ENCODE results near the gene PRPF19. TPM values are rescaled to one million over a fixed set of nuclear protein-coding genes. Genes with fewer than 3 reads are reported as not detected.

Gene PRPF19
- total RNA-seq, 2 donors from 2014 or later: 110 to 182 TPM

DNA sequence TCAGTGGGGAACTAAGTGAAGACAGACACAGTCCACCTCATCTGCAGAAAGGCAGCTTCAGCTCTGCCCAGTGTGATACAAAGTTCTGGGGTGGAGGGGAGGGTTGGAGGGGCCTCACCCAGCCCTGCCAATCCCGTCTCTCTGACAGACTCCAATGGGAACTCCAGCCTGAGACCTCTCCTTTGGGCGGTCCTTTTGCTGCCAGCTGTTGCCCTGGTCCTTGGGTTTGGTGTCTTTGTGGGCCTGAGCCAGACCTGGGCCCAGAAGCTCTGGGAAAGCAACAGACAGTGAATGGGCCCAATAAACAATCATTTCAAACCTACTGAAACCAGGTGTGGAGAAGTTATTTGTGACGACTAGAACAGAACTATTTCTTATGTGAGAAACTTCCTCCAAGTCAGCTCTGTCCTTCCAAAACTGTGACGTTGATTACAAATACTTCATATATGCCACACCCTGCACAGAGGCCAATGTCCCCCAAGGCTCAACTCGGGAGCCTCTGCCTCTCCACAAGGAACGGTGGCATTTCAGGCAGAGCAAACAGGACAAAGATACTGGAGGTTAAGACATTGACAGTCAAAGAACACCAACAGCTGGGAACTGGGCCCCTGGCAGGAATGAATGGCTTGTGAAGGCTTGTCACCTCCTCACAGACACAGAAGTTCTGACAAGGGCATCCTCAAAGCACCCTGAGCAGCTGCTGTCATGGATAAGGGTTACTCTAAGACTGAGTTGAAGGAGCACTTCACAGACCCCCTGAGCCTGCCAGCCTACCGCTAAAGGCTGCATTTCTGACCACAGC is 30.8 kb downstream of the PRPF19 start:
- no peak overlapping the region for H3K4me3 Mint-ChIP-seq
- no peaks in the 10 kb centered on the region for H3K4me1 Mint-ChIP-seq (ENCODE audit: low read depth in 2 of 2)
- H3K27me3 Mint-ChIP-seq: no peaks in the 10 kb centered on the region
- H3K36me3 Mint-ChIP-seq: no peaks in the 10 kb centered on the region
- ATAC-seq (peak in 1 of 2 donors; percentile 4), DNase-seq (ENCODE audit: low spot score) (no peak)
- no peaks in the 10 kb centered on the region for H3K9me3 Mint-ChIP-seq
- H3K27ac Mint-ChIP-seq: no peak overlapping the region

DNA sequence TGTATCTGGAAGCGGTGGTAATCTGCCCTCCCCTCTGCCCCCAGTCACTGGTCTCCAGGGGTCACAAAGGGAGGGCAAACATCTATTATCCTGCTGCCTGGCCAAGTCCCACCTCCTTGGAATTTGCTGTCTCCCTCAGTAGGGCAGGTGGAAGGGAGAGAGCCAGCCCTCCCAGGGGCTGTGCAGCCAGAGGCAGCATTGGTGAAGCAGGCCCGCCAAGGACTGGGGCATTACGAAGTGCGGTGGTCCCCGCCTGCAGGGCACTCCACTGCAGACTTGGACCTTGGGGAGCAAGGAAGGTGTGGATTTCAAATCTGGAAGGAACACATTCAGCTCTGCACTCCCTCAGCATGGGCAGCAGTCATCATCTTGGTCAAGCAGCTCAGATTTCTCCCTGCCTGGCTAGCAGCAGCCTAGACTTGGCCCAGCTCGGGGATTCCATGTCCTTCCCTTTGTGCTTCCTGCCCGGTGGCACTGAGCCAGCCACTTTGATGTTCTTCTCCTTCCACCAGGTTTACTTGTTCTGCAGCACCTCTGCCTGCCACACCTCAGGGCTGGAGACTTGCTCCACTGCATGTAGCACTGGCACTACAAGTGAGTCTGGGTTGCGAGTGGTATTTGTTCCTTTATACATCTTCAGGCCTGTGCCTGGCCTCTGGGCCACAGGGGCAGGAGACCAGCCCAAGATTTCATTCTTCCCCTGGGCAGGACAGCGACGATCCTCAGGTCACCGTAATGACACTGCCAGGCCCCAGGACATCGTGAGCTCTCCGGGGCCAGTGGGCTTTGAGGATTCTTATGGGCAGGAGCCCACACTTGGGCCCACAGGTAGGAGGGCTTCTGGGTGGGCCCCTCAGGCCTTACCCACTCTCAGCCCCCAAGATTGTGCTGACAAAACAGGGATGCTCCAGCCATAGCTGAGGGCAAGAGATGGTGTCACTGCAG is 31.7 kb downstream of the PRPF19 start:
- DNase-seq (ENCODE audit: low spot score) (no peak), ATAC-seq (no peak)
- H3K36me3 Mint-ChIP-seq: no peaks in the 10 kb centered on the region
- H3K4me3 Mint-ChIP-seq: no peak overlapping the region
- H3K27me3 Mint-ChIP-seq: no peaks in the 10 kb centered on the region
- H3K4me1 Mint-ChIP-seq (ENCODE audit: low read depth in 2 of 2): no peaks in the 10 kb centered on the region
- no peak overlapping the region for H3K27ac Mint-ChIP-seq
- H3K9me3 Mint-ChIP-seq: no peaks in the 10 kb centered on the region

DNA sequence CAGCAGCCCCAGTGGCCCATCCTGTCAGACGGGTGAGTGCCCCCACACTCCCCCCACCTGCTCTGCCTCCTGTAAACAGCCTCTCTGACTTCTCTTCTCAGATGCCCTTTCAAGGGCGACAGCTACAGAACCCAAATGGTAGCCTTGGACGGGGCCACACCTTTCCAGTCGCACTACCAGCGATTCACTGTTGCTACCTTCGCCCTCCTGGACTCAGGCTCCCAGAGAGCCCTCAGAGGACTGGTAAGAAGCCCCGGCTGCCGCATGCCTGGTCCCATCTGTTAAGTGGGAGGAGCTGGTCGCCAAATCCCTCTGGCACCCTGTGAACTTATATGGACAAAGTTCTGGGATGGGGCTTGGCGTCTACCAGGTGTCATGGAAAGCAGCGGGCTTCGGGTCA is 32.9 kb downstream of the PRPF19 start:
- H3K4me1 Mint-ChIP-seq (ENCODE audit: low read depth in 2 of 2): no peaks in the 10 kb centered on the region
- DNase-seq (ENCODE audit: low spot score) (no peak), ATAC-seq (no peak)
- no peaks in the 10 kb centered on the region for H3K9me3 Mint-ChIP-seq
- H3K27ac Mint-ChIP-seq: no peak overlapping the region
- H3K4me3 Mint-ChIP-seq: no peak overlapping the region
- H3K36me3 Mint-ChIP-seq: no peaks in the 10 kb centered on the region
- H3K27me3 Mint-ChIP-seq: no peaks in the 10 kb centered on the region

DNA sequence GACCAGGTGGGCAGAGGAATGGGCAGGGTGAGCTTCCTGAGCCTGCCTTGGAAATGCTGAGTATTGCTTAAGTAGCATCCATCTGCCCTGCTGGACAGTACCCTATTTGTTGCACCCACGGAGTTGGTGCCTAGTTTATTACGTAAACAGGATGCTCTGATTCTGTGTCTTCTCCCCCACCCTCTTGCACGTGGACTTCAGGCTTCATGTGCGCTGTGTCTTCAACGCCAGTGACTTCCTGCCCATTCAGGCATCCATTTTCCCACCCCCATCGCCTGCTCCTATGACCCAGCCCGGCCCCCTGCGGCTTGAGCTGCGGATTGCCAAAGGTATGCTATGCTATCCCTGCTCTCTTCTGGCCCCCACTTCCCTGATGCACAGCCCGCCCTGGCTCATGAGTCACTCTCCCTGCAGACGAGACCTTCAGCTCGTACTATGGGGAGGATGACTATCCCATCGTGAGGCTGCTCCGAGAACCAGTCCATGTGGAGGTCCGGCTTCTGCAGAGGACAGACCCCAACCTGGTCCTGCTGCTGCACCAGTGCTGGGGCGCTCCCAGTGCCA is 33.3 kb downstream of the PRPF19 start:
- H3K4me1 Mint-ChIP-seq (ENCODE audit: low read depth in 2 of 2): no peaks in the 10 kb centered on the region
- no peak overlapping the region for H3K4me3 Mint-ChIP-seq
- H3K36me3 Mint-ChIP-seq: no peaks in the 10 kb centered on the region
- no peaks in the 10 kb centered on the region for H3K9me3 Mint-ChIP-seq
- H3K27me3 Mint-ChIP-seq: no peaks in the 10 kb centered on the region
- peak in 1 of 2 donors; percentile 37 for ATAC-seq
- DNase-seq (ENCODE audit: low spot score): no peak
- H3K27ac Mint-ChIP-seq: no peak overlapping the region

DNA sequence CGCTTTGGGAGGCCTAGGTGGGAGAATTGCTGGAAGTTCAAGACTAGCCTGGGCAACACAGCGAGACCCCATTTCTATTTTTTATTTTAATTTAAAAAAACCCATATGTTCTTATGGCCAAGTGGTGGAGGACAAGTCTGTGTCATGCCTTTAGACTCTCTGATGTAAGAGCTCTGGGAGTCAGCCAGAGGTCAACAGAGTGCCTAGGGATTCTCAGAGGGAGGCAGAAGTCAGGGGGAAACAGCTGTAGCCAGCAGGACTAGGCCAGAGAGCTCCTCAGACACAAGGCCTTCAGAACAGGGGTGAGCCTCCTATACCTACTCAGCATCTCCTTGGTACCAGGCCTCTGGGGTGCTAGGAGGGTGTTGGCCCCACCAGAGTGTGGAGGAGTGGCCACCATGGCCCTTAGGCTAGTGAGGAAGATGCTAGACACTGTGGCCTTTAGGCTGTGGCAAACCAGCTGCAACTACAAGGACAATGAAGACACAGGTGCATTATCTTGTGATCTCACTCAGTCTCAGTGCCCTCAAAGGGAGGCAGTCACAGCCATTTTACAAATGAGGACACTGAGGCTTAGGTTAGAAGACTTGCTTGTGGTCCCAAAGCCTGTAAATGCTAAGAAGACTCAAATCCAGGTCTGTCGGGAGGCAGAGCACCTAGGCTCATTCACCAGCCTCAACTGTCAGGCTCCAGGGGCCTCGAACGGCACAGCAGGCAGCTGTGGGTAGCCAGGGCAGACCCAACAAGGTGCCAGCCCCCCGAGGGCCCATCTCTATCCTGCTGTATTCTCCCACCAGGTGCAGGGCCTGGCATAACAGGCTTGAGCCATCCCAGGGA is 34.0 kb downstream of the PRPF19 start:
- Mint-ChIP-seq H3K27me3 (no peaks in the 10 kb centered on the region), H3K27ac (no peak overlapping the region), H3K36me3 (no peaks in the 10 kb centered on the region), H3K4me3 (no peak overlapping the region), H3K4me1 (ENCODE audit: low read depth in 2 of 2) (no peaks in the 10 kb centered on the region), H3K9me3 (no peaks in the 10 kb centered on the region)
- no peak for DNase-seq (ENCODE audit: low spot score)
- ATAC-seq: no peak

DNA sequence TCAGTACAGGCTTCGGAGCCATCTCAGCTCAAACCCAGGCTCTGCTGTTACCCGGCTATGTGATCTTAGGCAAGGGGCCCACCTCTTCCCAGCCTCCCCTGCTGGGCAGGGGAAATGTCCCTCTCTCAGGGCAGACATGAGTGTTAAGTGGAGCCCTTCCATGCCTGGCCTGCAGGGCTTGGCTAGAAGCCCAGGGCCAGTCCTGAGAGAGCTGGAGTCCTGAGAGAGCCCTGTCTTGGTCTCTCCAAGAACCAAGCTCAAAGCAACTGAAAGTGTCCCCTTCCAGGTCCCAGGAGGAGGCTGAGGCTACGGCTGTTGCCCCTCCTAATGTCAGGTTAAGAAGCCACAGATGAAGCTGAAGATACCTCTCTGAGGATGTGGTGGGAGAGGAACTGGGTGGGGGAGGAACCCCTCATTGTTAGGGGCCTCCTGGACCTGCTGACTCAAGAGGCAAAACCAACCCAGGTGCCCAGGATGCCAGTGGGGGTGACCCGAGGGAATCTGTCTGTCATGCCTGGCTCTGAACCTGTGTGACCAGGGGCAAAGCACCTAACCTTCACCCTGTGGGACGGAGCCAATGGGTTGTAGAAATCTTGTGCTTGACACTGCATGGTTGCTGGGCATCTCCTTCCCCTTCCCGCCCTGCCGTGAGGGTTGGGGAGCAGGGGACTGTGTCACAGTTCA is 34.9 kb downstream of the PRPF19 start:
- Mint-ChIP-seq H3K27ac (no peak overlapping the region), H3K27me3 (no peaks in the 10 kb centered on the region), H3K4me1 (ENCODE audit: low read depth in 2 of 2) (no peaks in the 10 kb centered on the region), H3K36me3 (no peaks in the 10 kb centered on the region), H3K4me3 (no peak overlapping the region), H3K9me3 (no peaks in the 10 kb centered on the region)
- ATAC-seq (peak in 1 of 2 donors; percentile 8), DNase-seq (ENCODE audit: low spot score) (no peak)

DNA sequence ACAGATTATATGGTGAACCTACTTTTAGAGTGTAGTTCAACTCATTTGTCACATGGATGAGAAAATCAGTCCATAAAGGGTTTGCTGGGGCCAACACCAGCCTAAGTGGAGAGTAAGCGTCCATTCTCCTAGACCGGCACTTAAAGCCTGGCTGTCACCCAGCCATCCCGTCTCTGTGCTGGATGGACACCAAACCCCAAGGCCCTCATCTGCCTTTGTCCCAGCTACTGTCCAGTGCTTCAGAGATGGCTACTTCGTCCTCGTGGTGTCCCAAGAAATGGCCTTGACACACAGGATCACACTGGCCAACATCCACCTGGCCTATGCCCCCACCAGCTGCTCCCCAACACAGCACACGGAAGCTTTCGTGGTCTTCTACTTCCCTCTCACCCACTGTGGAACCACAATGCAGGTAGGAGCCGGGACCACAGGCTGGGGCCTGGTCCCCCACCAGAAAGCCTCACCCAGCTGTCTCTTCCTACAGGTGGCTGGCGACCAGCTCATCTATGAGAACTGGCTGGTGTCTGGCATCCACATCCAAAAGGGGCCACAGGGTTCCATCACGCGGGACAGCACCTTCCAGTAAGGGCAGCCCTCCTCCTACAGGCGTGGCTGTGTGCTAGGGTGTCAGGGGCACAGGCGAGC is 35.5 kb downstream of the PRPF19 start:
- DNase-seq (ENCODE audit: low spot score) (no peak), ATAC-seq (no peak)
- no peaks in the 10 kb centered on the region for H3K36me3 Mint-ChIP-seq
- no peaks in the 10 kb centered on the region for H3K4me1 Mint-ChIP-seq (ENCODE audit: low read depth in 2 of 2)
- H3K27ac Mint-ChIP-seq: no peak overlapping the region
- H3K9me3 Mint-ChIP-seq: no peaks in the 10 kb centered on the region
- no peaks in the 10 kb centered on the region for H3K27me3 Mint-ChIP-seq
- H3K4me3 Mint-ChIP-seq: no peak overlapping the region

DNA sequence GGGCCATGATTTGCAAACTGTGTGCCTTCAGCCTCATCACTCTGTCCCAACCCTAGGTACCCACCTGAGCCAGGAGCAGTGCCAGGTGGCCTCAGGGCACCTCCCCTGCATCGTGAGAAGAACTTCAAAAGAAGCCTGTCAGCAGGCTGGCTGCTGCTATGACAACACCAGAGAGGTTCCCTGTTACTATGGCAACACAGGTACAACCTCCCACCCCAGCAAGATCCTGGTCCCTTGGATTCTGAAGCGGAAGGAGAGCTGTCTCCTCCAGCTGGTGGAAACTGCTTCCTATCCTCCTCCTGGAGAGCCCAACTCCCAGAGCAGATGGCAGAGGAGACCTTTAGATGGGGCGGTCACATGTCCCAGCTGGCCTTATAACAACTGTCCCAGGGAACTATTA is 36.1 kb downstream of the PRPF19 start:
- H3K36me3 Mint-ChIP-seq: no peaks in the 10 kb centered on the region
- no peak overlapping the region for H3K27ac Mint-ChIP-seq
- H3K27me3 Mint-ChIP-seq: no peaks in the 10 kb centered on the region
- H3K9me3 Mint-ChIP-seq: no peaks in the 10 kb centered on the region
- no peak overlapping the region for H3K4me3 Mint-ChIP-seq
- H3K4me1 Mint-ChIP-seq (ENCODE audit: low read depth in 2 of 2): no peaks in the 10 kb centered on the region
- no peak for ATAC-seq
- DNase-seq (ENCODE audit: low spot score): no peak

DNA sequence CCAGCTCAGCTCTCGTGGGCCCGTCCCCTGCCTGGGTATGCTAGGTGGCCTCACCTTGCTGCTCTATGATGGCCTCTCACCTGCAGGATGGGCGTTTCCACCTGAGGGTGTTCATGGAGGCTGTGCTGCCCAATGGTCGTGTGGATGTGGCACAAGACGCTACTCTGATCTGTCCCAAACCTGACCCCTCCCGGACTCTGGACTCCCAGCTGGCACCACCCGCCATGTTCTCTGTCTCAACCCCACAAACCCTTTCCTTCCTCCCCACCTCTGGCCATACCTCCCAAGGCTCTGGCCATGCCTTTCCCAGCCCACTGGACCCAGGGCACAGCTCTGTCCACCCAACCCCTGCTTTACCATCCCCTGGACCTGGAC is 36.9 kb downstream of the PRPF19 start:
- Mint-ChIP-seq H3K36me3 (no peaks in the 10 kb centered on the region), H3K9me3 (no peaks in the 10 kb centered on the region), H3K4me1 (ENCODE audit: low read depth in 2 of 2) (no peaks in the 10 kb centered on the region), H3K27me3 (no peaks in the 10 kb centered on the region), H3K4me3 (no peak overlapping the region), H3K27ac (no peak overlapping the region)
- ATAC-seq (no peak), DNase-seq (ENCODE audit: low spot score) (no peak)

DNA sequence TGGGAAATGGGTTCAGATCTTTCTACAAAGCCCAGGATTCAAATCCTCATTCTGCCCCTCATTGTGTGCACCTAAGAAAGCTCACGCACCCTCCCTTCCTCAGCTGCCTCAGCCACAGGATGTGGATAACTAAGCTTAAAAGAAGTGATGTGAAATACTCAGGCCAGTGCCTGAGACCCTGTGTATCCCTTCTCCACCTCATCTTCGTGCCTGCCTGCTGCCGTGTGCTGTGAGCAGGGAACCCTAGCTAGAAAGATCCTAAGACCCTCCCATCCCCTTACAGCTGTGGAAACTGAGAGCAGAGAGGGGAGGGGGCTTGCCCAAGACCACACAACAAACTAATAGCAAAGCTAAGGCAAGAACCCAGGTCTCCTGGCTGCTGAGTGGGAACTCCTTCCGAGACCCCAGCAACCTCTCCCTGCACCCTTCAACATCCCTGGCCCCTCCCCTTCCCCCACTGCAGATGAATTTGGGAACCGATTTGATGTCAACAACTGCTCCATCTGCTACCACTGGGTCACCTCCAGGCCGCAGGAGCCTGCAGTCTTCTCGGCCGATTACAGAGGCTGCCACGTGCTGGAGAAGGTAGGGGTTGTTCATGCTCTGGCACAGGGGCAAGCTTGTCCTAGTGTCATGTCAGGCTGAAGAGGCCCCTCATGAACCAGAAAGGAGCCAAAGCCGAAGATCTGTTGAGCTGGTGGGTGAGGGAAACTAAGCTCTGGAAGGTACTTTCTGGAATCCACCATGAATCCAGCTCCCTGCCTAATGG is 37.5 kb downstream of the PRPF19 start:
- H3K4me1 Mint-ChIP-seq (ENCODE audit: low read depth in 2 of 2): no peaks in the 10 kb centered on the region
- no peaks in the 10 kb centered on the region for H3K9me3 Mint-ChIP-seq
- no peak overlapping the region for H3K27ac Mint-ChIP-seq
- H3K4me3 Mint-ChIP-seq: no peak overlapping the region
- no peaks in the 10 kb centered on the region for H3K36me3 Mint-ChIP-seq
- no peak for ATAC-seq
- DNase-seq (ENCODE audit: low spot score): no peak
- no peaks in the 10 kb centered on the region for H3K27me3 Mint-ChIP-seq

DNA sequence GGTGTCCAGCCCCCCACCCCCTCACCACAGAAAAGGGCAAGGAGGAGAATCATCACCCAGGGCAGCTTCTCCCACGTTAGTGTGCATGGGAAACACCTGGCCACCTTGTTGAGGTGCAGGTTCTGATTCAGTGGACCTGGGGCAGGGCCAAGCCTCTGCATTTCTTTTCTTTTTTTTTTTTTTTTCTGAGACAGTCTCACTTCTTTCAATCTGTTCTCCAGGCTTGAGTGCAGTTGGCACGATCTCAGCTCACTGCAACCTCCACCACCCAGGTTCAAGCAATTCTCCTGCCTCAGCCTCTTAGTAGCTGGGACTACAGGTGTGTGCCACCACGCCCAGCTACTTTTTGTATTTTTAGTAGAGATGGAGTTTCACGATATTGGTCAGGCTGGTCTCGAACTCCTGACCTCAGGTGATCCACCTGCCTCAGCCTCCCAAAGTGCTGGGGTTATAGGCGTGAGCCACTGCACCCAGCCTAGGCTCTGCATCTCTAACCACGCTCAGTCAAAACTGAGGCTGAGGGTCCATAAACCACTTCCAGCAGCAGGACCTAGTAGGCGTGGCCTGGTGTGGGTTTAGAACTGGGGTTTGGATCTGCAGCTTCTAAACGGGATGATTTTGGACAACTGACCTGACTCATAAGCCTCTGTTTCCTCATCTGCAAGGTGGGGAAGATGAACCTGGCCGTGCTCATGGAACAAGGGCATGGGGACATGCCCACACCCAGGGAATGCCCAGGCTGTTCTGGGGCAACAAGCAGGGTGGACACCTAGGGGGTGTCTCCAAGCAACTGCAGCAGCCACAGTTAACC is 38.3 kb downstream of the PRPF19 start:
- no peak for ATAC-seq
- Mint-ChIP-seq H3K4me3 (no peak overlapping the region), H3K36me3 (no peaks in the 10 kb centered on the region), H3K27ac (no peak overlapping the region), H3K4me1 (ENCODE audit: low read depth in 2 of 2) (no peaks in the 10 kb centered on the region), H3K9me3 (no peaks in the 10 kb centered on the region), H3K27me3 (no peaks in the 10 kb centered on the region)
- no peak for DNase-seq (ENCODE audit: low spot score)
